NCI-H1092 treated with DMSO at 0.1 percent for 48 hours (cell line): ENCODE data around the gene NEUROG2.
"Not testable (repeated sequence)": the region's sequence is repeated elsewhere in the genome, so short reads cannot be mapped to it uniquely, and the experiment has no call there.

Experiments
- DNase-seq: peaks from one replicate; lab custom pipeline; 2025; lab: John Stamatoyannopoulos, UW

NEUROG2 gene

DNA sequence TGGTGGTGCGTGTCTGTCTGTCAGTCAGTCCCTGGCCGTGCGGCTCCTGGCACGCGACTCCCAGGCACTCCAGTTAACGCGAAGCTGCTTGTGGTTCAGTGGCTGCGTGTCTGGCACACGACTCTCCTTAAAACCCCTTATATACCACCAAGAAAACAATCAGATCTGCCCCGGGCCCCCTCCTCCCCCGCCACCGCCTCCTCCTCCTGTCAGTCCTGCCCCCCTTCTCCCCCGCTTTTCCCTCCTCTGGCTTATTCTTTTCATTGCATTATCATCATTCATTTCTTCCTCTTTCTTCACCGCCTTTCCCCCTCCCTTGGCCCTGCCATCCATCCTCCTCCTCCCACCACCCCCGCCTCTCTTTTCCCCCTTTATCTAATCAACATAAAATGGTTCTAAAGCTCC lies at the start of gene NEUROG2:
Gene NEUROG2 (minus strand): TSS at position 115 of the 405 bp plus-strand sequence. CDS start 705 bp downstream, outside the sequence.
- no peak for DNase-seq

DNA sequence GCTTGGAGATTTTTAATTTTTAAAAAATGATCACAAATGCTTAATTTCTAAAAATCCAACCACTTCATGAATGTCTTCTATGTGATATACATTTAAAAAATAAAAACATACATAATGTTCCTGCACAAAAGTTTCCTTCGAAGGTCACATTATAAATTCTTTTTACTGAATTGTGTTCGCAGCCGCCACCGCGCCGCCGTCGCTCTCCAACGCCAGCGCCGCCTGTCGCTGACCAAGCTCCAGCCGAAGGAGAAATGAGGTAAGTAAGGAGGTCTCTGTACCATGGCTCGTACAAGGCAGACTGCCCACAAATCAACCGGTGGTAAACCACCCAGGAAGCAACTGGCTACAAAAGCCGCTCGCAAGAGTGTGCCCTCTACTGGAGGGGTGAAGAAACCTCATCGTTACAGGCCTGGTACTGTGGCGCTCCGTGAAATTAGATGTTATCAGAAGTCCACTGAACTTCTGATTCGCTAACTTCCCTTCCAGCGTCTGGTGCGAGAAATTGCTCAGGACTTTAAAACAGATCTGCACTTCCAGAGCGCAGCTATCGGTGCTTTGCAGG lies 48.8 kb upstream of the NEUROG2 start:
- DNase-seq = no peak

DNA sequence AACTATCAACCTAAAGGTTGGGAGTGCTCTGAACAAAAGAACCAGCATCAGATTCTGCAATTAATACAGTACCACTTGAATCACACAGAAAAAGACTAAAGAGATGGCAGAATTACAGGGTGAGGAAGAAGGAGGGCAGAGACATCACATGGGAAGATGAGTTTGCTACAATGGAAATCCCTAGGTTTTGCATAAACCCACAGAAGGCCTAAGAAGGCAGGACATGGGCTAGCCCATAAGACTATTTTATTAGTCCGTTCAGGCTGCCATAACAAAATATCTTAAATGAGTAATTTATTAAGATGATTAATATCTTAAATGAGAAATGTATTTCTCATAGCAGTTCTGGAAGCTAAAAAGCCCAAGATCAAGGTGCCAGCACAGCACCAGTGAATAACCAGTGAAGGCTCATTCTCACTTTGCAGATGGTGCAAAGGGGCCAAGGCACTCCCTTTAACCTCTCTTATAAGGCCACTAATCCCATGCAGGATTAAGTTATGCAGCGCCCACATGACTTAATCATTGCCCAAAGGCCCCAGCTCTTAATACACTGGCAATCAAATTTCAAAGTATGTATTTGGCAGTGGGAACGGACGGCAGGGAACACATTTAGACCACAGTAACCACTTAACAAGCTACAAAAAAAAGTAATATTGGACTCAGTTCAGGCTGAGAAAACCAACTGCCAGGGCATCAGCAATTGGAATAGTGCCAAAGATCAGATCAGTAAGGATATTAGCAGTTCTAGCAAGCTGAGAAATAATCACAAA lies 47.6 kb upstream of the NEUROG2 start:
- no peak for DNase-seq

DNA sequence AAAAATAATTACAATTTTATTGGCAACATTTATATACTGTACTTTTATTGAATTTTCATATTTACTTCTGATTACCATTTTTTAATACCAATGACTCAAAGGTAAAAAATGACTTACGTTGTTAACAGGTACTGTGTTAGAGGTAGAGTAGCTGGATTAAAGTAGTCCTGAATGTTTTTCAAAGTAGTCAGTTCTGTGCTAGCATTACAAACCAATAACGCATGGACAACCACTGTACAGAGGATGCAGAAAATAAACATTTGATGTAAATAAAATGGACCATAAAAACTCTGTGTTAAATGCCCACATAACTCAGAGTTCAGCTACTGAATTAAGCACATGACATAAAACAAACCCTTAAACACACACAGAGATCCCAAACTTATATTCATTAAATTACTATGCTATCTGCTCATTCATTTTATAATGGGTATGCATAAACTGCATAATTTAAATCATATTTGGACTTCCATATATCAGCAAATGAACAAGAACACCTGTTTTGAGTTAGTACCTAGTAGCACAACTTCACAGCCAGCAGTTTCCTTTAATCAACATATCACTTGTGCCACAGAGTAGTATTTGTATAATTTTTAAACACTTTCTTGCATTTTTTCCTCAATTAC lies 46.4 kb upstream of the NEUROG2 start:
- DNase-seq = no peak

DNA sequence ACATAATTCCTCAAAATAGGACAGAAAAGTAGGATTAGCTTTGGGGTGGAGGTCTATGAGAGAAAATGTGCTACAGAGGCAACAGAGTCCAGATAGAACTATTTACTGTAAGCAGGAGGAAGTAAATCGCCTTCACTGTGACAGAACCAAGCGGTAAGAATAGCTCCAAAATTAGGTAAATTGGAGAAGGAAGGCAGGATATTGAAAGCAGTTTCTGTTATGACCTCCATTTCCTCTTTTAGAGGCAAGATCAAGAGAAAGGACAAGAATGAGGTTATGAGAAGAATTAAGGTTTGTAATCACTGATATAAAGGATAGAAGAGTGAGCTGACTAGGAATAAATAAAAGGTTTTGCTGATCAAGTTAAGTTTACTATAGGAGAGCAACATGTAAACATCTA lies 44.1 kb upstream of the NEUROG2 start:
- DNase-seq = no peak

DNA sequence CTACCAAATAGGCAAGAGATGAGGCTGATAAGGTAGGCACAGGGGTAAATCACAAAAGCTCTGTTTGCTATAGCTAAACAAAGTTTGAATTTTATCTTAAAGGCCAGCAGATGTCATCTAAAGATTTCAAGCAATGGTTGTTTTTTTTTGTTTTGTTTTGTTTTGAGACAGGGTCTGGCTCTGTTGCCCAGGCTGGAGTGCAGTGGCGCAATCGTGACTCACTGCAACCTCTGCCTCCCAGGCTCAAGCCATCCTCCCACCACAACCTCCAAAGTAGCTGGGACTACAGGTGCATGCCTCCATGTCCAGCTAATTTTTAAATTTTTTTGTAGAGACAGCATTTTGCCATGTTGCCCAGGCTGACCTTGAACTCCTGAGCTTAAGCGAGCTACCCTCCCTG lies 43.1 kb upstream of the NEUROG2 start:
- no peak for DNase-seq

DNA sequence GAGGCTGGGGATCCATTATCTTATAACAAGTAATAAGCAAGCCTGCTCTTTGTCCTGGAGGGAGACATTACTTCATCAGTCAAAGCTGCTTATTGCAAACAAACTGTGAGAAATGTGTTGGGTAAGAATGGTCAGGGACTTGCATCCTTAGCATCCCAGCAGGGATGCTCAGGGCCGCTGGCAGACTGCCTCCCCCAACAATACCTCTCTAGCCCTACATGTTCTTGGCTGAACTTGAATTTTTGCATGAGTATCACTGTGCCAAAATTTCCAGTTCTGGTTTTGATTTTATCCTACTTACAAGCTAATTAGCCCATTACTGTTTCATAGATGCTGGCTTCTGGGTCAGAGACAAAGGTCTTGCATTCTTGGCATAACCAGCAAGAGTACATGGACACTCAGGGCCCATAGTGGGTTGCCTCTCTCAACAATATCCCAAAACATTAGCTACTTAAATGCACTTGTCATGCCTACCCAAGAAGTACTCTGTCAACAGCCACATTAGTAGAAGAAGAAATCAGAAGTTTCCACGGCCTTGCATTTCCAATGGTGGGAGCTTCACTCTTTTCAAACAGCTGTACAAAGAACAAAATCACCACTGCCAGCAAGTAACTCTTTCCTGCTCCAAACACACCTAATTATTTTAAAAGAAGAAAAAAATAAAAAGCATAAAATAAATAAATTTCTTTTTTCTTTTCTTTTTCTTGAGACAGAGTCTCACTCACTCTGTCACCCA lies 41.9 kb upstream of the NEUROG2 start:
- no peak for DNase-seq

DNA sequence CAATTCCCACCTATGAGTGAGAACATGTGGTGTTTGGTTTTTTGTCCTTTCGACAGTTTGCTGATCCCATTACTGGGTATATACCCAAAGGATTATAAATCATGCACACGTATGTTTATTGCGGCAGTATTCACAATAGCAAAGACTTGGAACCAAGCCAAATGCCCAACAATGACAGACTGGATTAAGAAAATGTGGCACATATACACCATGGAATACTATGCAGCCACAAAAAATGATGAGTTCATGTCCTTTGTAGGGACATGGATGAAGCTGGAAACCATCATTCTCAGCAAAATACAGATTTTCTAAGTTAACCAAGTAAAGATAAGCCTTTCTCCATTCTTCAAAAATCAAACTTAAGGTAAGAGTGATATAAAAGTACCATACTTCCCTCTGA lies 38.3 kb upstream of the NEUROG2 start:
- DNase-seq = not testable (repeated sequence)

DNA sequence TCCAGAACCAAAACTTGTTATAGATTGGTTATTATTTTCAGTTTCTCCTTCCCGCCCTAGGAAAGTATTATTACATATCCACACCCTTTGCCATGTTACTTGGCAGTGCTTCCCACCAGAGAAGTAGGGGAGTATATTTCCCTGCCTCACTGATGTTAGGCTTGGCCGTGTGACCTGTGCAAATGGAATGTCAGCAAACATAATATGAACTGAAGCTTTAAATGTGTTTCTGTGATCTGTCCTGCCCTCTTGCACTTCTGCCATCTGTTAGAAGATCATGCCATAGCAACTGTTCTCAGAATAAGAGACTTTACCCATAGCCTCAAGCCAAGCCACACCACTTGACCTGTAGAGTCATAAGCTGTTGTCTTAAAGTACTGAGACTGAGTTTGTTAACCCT lies 36.7 kb upstream of the NEUROG2 start:
- DNase-seq = no peak

DNA sequence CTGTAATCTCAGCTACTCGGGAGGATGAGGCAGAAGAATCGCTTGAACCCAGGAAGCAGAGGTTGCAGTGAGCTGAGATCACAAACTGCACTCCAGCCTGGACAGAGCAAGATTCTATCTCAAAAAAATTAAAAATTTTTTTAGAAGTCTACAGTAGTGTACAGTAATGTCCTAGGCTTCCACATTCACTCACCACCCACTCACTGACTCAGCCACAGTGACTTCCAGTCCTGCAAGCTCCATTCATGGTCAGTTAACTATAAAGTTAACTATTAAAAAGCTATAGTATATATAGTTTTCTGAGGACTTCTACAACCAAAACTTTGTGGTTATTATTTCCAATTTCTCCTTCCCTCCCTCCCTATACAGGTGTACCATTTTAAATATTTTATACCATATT lies 34.7 kb upstream of the NEUROG2 start:
- DNase-seq = no peak

DNA sequence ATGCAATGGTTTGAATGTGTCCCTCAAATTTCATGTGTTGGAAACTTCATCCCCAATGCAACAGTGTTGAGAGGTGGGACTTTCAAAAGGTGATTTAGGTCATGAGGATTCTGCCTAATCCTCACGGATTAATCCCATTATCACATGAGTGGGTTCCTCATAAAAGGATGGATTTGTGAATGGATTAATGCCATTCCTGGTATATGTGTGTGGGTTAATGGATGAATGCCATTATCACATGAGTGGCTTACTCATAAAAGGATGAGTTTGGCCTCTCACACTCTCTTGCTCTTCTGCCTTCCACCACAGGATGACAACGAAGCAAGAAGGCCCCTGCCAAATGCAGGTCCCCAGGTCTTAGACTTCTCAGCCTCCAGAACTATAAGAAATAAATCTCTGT lies 30.5 kb upstream of the NEUROG2 start:
- DNase-seq = no peak

DNA sequence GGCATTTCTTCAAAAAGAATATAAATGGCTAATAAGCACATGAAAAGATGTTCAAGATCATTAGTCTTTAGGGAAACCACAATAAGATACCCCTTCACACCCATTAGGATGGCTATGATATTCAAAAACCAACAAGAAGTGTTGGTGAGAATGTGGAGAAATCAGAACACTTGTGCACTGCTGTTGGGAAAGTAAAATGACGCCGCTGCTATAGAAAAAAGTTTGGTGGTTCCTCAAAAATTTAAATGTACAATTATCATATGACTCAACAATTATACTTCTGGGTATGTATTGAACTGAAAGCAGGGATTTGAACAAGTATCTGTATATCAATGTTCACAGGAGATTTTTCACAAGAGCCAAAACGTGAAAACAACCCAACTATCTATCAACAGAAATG lies 29.4 kb upstream of the NEUROG2 start:
- no peak for DNase-seq

DNA sequence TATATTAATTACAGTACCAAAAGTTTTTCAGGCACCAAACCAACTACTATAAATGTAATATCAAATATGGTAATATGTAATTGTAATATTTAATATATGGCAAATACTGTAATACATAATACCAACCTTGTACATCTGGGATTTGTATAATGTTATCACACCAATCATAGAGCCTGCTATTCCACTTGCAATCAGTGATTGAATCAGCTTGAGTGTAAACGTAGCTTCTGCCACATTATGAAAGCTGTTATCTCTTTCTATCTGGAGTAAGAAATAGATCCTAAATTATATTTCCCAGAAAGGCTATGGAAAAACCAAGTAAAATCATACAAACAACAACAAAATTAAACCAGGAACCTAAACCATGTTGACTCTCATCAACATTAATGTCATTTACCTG lies 24.7 kb upstream of the NEUROG2 start:
- no peak for DNase-seq

DNA sequence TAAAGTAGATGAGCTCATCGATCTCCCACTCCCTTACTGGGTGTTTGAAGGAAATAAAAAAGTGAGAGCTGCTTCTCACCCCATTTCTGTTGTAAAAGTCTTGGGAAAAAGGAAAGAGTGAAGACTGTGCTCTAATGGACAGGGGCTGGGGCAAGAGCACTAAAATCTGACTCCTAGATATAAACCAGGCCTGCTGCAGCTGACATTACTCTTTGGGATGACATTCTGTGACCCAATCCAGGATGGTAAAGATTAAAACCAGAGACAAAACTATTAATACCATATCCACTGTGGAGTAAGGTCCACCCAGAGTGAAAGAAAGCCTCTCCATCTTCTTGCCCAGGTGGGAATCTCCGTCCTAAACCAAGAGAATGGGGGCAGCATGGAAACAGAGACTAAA lies 20.1 kb upstream of the NEUROG2 start:
- no peak for DNase-seq

DNA sequence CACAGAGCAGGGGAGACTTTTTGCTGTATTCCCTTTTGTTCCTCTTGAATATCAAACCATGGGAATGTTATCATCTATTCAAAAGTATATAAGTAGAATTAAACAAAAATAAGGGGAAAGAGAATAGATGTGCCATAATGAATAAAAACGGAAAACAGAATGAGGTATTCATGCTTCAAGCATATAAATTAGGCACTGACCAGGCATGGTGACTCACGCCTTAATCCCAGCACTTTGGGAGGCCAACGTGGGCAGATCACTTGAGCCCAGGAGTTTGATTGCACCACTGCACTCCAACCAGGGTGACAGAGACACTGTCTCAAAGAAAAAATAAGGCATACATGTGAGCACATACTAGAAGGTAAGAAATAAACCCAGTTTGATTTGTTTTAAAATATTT lies 16.3 kb upstream of the NEUROG2 start:
- no peak for DNase-seq

DNA sequence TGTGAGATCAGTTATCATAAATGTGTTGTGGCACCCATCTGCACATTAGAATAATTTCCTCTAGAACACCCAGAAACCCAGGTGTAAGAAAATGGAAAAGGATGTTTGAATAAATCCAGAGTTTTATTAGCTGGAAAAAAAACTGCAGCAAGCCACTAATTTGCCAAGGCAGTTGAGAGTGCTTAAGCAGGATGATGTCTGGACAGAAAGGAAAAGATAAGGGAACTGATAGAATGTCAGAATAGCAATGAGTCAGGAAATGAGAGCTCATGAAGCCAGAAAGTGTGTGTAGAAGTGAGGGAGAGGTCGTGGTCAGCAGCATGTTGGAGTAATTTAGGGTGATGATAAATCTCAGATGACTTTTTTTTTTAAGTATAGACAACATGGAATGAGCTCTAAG lies 15.2 kb upstream of the NEUROG2 start:
- DNase-seq = no peak

DNA sequence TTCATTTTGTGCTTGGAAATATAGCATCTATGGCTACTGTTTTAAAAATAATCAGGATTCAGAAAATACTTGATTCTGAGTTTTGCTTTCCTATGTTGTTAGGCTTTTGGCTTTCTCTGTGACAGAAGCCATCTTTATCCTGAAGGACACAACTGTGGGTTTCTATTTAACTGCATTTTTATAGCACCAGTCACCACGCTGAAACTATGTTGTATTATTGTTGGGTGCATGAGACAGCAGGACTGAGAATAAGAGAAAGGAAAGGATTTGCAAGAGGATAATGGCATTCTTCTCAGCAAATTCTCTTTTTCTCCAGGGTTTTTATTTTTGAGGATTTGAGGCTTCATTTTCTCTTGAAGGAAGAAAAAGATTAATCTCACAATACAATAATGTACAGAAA lies 10.1 kb upstream of the NEUROG2 start:
- no peak for DNase-seq

DNA sequence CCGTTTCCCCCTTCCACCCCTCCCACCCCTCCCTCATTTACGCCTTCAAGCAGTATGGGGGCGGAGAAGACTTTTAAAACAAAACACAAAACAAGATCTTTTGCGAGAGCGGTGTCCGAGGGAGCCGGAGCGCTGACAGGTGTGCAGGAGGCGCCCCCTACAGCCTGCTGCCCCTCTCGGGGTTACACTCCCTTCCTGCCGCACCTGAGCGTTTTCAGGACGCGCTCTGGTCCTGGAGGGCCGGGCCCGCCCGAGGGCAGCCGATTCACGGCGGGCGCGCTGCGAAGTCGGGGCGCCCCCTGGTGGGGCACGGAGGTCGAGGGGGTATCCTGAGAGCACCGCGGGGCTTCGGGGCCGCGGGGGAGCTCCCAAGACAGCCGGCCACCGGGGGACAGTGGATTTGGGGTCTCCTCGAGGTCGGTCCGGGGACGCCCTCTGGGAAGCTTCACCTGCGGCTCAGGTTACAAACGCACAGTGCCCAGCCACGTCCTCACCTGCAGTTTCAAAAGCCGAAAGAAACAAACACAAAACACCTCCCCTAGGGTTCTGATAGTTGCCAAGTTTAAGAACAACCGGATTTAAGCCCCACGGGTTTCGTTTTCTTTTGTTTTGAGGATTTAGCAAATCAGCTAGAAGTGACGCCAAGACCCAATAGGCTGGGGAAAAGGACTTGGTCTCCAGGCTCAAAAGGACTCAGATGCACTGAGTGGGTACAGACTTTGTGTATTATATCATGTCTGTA lies 8.0 kb upstream of the NEUROG2 start:
- peak; percentile 81 for DNase-seq

DNA sequence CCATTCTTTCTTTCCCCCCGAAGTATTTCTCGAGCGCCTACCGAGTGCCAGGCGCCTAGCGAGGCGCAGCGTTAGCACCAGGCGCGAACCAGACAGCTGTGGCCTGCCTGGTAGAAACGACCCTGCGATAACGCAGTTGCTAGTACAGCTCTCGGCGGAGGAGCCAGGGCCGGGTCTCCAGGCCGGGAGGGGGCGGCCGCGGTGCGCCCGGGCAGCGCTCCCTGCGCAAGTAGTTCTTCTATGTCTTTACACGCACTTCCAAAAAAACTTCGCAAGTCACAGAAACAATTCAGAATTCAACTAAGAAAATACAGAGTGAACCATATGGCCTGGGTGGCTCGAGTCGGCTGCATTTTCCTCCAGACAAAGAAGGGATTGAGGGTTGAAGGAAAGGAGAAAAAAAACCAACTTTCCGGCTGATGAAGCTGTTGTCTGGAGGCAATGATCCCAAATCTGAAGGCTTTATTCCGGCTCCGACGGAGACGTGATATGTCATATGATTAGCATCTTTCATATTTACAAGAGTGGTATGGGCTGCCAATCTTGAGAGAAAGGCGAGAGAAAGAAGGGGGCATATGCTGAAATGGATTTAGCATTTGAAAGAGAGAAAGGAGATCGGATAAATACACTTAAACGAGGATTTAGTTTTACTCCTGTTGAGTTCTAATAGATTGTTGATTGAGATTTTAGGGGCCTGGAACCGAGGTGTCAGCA lies 7.2 kb upstream of the NEUROG2 start:
- DNase-seq = no peak

DNA sequence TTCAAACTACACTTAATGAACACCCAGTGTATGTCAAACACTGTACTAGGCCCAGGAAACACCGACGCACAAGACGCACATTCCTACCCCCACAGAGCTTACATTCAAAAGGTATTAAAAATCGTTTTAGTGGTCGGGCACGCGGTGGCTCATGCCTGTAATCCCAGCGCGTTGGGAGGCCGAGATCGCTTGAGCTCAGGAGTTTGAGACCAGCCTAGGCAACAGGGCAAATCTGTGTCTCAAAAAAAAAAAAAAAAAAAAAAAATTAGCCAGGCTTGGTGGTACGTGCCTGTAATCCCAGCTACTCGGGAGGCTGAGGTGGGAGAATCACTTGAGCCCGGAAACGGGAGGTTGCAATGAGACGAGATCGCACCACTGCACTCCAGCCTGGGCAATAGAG lies 6.5 kb upstream of the NEUROG2 start:
- not testable (repeated sequence) for DNase-seq
